ENCODE results near the gene LRR1. TPM values are rescaled to one million over a fixed set of nuclear protein-coding genes. Genes with fewer than 3 reads are reported as not detected.

LRR1 gene
- total RNA-seq, 4 donors from 2014 or later, result 4.6 to 15.3 (median 8.0) TPM

DNA sequence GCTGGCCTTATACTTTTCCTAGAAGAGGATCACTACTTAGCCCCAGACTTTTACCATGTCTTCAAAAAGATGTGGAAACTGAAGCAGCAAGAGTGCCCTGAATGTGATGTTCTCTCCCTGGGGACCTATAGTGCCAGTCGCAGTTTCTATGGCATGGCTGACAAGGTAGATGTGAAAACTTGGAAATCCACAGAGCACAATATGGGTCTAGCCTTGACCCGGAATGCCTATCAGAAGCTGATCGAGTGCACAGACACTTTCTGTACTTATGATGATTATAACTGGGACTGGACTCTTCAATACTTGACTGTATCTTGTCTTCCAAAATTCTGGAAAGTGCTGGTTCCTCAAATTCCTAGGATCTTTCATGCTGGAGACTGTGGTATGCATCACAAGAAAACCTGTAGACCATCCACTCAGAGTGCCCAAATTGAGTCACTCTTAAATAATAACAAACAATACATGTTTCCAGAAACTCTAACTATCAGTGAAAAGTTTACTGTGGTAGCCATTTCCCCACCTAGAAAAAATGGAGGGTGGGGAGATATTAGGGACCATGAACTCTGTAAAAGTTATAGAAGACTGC lies 23.4 kb downstream of the LRR1 start:
- Histone ChIP-seq H3K9me3 (no peaks in the 10 kb centered on the region), H3K4me1 (peaks cover 0 to 59% (median 29%) of the 10 kb centered on the region in 4 donors), H3K27ac (peak overlapping the region in 2 of 4 donors; percentile 95 to 96), H3K27me3 (no peaks in the 10 kb centered on the region), H3K4me3 (peak overlapping the region in 3 of 4 donors; percentile 83 to 98 (median 93)), H3K36me3 (peaks cover 0 to 24% (median 8%) of the 10 kb centered on the region in 3 donors)
- 60 to 62% methylated on average over 3 of the region's 3 CpGs for WGBS, 2 donors
- DNase-seq (ENCODE audit: low spot score in 2 of 2), result no peak
- no peak for TF ChIP-seq EP300 (IDR thresholded peaks at IDR 0.05)
- TF ChIP-seq, protein P1, sequence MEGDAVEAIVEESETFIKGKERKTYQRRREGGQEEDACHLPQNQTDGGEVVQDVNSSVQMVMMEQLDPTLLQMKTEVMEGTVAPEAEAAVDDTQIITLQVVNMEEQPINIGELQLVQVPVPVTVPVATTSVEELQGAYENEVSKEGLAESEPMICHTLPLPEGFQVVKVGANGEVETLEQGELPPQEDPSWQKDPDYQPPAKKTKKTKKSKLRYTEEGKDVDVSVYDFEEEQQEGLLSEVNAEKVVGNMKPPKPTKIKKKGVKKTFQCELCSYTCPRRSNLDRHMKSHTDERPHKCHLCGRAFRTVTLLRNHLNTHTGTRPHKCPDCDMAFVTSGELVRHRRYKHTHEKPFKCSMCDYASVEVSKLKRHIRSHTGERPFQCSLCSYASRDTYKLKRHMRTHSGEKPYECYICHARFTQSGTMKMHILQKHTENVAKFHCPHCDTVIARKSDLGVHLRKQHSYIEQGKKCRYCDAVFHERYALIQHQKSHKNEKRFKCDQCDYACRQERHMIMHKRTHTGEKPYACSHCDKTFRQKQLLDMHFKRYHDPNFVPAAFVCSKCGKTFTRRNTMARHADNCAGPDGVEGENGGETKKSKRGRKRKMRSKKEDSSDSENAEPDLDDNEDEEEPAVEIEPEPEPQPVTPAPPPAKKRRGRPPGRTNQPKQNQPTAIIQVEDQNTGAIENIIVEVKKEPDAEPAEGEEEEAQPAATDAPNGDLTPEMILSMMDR (IDR thresholded peaks at IDR 0.05), result no peak
- TF ChIP-seq POLR2A (IDR thresholded peaks at IDR 0.05), result no peak

DNA sequence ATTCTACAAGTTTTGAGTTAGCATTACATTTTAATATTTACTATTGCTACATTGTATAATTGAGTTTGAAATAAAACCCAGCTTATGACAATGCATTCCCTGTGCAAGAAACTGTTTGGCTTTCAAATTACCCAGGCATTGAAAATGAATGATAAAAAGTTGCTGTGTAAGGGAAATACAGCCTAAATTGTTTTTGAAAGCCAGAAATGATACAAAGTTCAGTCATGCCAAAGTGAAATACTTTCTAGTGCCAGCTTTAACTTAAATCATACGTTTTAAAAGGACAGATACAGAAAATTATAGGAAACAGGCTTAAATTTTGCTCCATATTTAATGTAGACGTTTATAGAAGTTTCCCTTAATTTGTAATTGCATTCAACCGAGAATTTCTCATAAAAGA lies 24.6 kb downstream of the LRR1 start:
- no peak overlapping the region for H3K4me3 ChIP-seq
- TF ChIP-seq, protein P1 (IDR thresholded peaks at IDR 0.05), result no peak
- TF ChIP-seq POLR2A (IDR thresholded peaks at IDR 0.05), result no peak
- TF ChIP-seq EP300 (IDR thresholded peaks at IDR 0.05), result no peak
- WGBS, 2 donors, result 27 to 34% methylated on average over 3 of the region's 3 CpGs
- peak overlapping the region in 1 of 4 donors; percentile 44 for H3K27ac ChIP-seq
- peaks cover 0 to 49% (median 29%) of the 10 kb centered on the region in 4 donors for H3K4me1 ChIP-seq
- H3K27me3 ChIP-seq, result no peaks in the 10 kb centered on the region
- no peak for DNase-seq (ENCODE audit: low spot score in 2 of 2)
- H3K36me3 ChIP-seq, result peaks cover 0 to 19% (median 3%) of the 10 kb centered on the region in 3 donors
- H3K9me3 ChIP-seq, result no peaks in the 10 kb centered on the region

DNA sequence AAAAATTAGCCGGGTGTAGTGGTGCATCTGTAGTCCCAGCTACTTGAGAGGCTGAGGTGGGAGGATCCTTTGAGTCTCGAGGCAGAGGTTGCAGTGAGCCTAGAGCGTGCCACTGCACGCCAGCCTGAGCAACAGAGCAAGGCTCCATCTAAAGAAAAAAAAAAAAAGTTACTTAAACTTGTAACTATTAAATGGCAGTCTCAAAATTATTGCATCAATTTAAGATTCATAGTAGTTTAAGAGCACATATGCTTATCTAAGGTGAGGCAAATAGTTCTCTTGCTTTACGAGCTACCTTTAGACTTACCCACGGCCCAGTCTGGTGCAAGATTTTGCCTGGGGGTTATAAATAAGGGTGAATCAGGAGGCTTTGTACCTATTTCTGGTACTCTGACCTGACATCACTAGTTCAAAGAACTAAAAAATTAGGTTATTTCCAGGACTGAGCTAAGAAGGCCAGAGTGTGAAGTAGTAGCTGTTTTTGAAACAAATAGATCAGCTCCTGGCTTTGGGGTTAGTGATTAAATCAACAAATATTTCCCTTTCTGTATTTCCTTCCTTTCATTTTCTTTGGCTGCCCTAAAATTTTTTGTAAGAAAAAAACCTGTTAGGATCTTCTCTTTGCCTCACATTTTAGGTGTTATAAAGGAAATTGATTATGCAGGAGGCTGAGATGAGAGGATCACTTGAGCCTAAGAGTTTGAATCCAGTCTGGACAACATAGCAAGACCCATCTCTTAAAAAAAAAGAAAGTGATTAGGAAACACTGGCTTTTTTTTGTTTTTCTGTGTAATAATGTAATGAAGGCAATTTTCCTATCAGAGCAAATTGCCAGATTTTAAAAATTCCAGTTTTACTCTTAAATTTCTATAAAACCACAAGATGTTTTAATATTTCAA lies 25.4 kb downstream of the LRR1 start:
- peaks cover 0 to 14% (median 0%) of the 10 kb centered on the region in 3 donors for H3K36me3 ChIP-seq
- no peak for DNase-seq (ENCODE audit: low spot score in 2 of 2)
- TF ChIP-seq, protein P1 (IDR thresholded peaks at IDR 0.05), result no peak
- TF ChIP-seq POLR2A (IDR thresholded peaks at IDR 0.05) (no peak), EP300 (IDR thresholded peaks at IDR 0.05) (no peak)
- H3K27ac ChIP-seq, result peak overlapping the region in 2 of 4 donors; percentile 45 to 48
- no peak overlapping the region for H3K4me3 ChIP-seq
- H3K4me1 ChIP-seq, result peaks cover 0 to 41% (median 27%) of the 10 kb centered on the region in 4 donors
- no peaks in the 10 kb centered on the region for H3K9me3 ChIP-seq
- 77 to 79% methylated on average over 6 of the region's 6 CpGs for WGBS, 2 donors
- no peaks in the 10 kb centered on the region for H3K27me3 ChIP-seq

DNA sequence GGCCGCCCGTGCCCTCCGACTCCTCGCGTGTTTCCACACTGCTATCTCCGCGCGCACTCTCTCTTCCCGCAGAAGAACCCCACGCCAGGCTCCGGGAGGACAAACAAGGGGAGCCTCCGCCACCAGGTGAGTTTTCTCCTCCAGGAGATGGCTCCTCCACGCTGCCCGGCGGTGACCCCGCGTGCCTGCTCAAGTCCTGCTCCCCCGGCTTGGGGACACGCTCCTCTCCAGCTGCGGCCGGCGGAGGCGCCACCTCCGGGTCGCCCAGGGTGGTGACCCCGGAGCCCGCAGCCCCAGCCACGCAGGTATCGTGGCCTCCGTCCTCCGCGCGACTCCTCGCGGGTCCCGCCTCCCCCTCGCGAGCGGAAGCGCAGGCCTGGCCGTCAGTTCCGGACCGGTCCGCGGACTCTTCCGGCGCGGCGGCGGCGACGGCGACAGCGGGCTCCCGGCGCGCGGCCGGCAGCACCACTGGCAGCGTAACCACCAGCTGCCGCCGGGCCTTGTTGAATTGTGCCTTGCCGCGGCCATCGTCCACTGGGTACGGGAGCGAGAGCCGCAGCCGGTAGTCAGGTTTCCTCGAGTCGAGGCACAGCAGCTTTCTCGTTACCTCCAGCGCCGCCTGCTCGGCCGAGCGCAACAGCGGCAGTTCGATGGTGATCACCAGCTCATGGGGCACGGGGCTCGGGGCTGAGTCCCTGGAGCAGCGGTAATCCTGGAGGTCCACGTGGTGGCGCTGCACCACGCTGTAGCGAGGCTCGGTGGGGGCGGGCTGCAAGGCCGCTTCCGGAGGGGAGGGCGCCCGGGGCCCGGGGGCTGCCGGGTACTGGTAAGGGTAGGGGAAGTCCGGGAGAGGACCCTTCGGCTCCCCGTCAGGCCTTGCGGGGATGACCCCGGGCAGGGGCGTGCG lies 35.2 kb downstream of the LRR1 start:
- Histone ChIP-seq H3K9me3 (no peaks in the 10 kb centered on the region), H3K4me3 (peak overlapping the region; percentile 58 to 98 (median 70)), H3K27ac (peak overlapping the region; percentile 87 to 97 (median 94)), H3K27me3 (no peaks in the 10 kb centered on the region), H3K4me1 (peaks cover 0 to 54% (median 19%) of the 10 kb centered on the region in 4 donors), H3K36me3 (no peaks in the 10 kb centered on the region)
- DNase-seq (ENCODE audit: low spot score in 2 of 2), result peak; percentile 79 to 80
- 0 to 1% methylated on average over 16 of the region's 101 CpGs for WGBS, 2 donors
- TF ChIP-seq, protein P1 (IDR thresholded peaks at IDR 0.05), result peak; percentile 79 to 94 (median 87)
- TF ChIP-seq EP300 (IDR thresholded peaks at IDR 0.05) (peak; percentile 43 to 82), POLR2A (IDR thresholded peaks at IDR 0.05) (peak in 1 of 2 donors; percentile 71)
